ENCODE data around the gene PRMT6. TPM values are rescaled to one million over a fixed set of nuclear protein-coding genes. Genes with fewer than 3 reads are reported as not detected.

Gene PRMT6
- total and polyA plus RNA-seq, 2 donors (not counting 3 experiments of a cell fraction or from before 2014, with no cell fraction given), result 8.4 to 12.5 TPM

DNA sequence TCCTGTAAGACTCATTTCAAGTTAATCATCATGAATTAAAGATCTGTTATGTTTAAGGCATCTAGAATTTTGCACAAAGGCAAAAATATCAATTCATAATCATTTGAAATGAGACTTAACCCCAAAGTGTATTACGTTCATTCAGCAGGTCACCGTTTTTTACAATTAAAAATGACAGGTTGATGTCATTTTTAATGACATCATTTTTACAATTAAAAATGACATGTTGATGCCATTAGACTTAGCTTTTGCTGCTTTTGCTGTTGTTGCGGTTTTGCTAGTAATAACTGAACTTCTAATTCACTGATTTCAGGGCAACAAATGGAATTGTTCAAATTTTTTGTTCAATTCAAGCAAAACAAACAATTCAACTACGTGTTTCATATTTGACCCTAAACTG lies 17.0 kb downstream of the PRMT6 start:
- Histone ChIP-seq H3K4me1 (ENCODE audit: control insufficient read depth, extremely low read depth, insufficient read depth, low read length) (no peaks in the 10 kb centered on the region), H3K9me1 (replicated peaks; ENCODE audit: control insufficient read depth, extremely low read depth, insufficient read depth, low read length) (no peaks in the 10 kb centered on the region), H3K79me2 (ENCODE audit: control insufficient read depth, insufficient read depth, low read length) (no peaks in the 10 kb centered on the region), H3K36me3 (ENCODE audit: control insufficient read depth in 2 of 2, extremely low read depth in 1 of 2, insufficient read depth in 2 of 2, low read length in 2 of 2) (no peaks in the 10 kb centered on the region), H3K27ac (ENCODE audit: insufficient read depth, low read depth, low read length) (no peak overlapping the region), H4K20me1 (replicated peaks; ENCODE audit: control insufficient read depth, extremely low read depth, insufficient read depth, low read length) (no peaks in the 10 kb centered on the region), H2AFZ (ENCODE audit: low read depth, low read length) (no peak overlapping the region), H3K9me3 (replicated peaks; ENCODE audit: control insufficient read depth, insufficient read depth, low read length) (no peaks in the 10 kb centered on the region), H3K4me3 (replicated peaks in 1 of 3; ENCODE audit: insufficient read depth in 1 of 3, low read depth in 1 of 3, low read length in 3 of 3) (no peak overlapping the region), H3K27me3 (ENCODE audit: control insufficient read depth in 2 of 2, insufficient read depth in 2 of 2, low read length in 2 of 2) (no peaks in the 10 kb centered on the region), H3K4me2 (ENCODE audit: insufficient read depth, low read length) (no peak overlapping the region), H3K9ac (replicated peaks; ENCODE audit: extremely low read depth, insufficient read depth, low read length) (no peak overlapping the region)
- intact Hi-C loops (cut with micrococcal nuclease) (no loop called here), dilution Hi-C loops (cut with MboI; ENCODE audit: extremely low pct_ligation_motif_present, low sequenced_read_pairs) (no loop called here)
- no peak for FAIRE-seq
- BruUV-seq (replicated peaks), result no TSS peak
- no peak for DNase-seq (ENCODE audit: low read depth, low spot score)
- TF ChIP-seq JUN (IDR thresholded peaks at IDR 0.05; ENCODE audit: borderline replicate concordance, insufficient read depth, insufficient read length, low read depth) (no peak), GATA2 (IDR thresholded peaks at IDR 0.05; ENCODE audit: insufficient read depth, insufficient read length, low read depth, low read length) (no peak), POLR2AphosphoS5 (IDR thresholded peaks at IDR 0.05; ENCODE audit: insufficient read depth, low read depth, low read length) (no peak), EZH2 (IDR thresholded peaks at IDR 0.05; ENCODE audit: borderline replicate concordance, low read depth, low read length, severe bottlenecking) (no peak), FOS (IDR thresholded peaks at IDR 0.05; ENCODE audit: borderline replicate concordance, insufficient read depth, low read length) (no peak)
- TF ChIP-seq, protein P1, sequence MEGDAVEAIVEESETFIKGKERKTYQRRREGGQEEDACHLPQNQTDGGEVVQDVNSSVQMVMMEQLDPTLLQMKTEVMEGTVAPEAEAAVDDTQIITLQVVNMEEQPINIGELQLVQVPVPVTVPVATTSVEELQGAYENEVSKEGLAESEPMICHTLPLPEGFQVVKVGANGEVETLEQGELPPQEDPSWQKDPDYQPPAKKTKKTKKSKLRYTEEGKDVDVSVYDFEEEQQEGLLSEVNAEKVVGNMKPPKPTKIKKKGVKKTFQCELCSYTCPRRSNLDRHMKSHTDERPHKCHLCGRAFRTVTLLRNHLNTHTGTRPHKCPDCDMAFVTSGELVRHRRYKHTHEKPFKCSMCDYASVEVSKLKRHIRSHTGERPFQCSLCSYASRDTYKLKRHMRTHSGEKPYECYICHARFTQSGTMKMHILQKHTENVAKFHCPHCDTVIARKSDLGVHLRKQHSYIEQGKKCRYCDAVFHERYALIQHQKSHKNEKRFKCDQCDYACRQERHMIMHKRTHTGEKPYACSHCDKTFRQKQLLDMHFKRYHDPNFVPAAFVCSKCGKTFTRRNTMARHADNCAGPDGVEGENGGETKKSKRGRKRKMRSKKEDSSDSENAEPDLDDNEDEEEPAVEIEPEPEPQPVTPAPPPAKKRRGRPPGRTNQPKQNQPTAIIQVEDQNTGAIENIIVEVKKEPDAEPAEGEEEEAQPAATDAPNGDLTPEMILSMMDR (IDR thresholded peaks at IDR 0.05; ENCODE audit: extremely low read depth in 1 of 2, insufficient read depth in 1 of 2, low read depth in 1 of 2, low read length in 2 of 2), result no peak
- TF ChIP-seq, protein P2, sequence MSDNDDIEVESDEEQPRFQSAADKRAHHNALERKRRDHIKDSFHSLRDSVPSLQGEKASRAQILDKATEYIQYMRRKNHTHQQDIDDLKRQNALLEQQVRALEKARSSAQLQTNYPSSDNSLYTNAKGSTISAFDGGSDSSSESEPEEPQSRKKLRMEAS (IDR thresholded peaks at IDR 0.05; ENCODE audit: insufficient read depth, insufficient read length), result no peak
- POLR2A ChIA-PET, result no interaction called here
- CTCF ChIA-PET, result no interaction called here

Data from endothelial cell of umbilical vein (primary cell).